ENCODE data around the gene TMEM126B. TPM values are rescaled to one million over a fixed set of nuclear protein-coding genes. Genes with fewer than 3 reads are reported as not detected.

TMEM126B gene
- total and polyA plus RNA-seq, 2 of the 13 experiments (the other 11 are each of a cell fraction or from before 2014, with no cell fraction given): 33.6 to 54.8 TPM

DNA sequence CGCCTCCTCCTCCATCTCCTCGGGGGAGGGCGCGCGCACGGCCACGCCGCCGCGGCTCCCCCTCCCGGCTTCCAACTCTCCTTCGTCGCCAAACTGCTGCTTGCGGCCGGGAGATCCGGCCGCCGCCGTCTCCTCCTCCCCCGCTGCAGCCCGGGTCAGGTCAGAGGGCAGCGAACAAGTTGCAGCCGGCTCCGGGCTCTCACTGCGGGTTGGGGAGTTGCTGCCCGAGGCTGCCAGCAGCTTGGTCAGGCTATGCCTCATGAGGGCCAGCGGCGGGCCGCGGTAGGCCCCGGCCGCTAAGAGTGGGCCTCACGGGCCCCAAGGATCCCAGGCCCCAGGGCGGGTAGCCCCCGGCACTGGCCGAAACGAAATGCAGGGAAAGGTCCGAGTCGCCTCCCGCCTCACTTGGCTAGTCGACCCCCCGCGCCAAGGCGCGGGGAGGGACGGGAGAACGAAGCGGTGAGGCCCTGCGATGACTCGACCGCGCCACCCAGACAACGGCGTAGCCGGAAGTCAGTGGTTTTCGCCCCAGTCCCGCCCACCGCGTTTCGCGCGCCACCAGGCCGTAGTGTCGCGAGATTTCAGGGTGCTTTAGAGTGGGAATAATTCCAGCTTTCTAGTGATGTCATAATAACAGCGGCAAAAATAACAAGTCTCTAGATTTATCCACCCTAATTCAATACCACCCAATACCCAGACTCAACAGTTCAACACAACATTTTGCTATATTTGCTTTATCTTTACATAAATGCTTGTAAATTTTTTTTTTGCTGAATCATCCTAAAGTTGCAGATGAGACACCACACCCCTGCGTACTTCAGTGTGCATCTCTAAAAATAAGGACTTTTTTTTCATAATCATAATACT lies 36.5 kb downstream of the TMEM126B start, which contains the start of gene CREBZF (continued):
- TF ChIP-seq, protein P1, sequence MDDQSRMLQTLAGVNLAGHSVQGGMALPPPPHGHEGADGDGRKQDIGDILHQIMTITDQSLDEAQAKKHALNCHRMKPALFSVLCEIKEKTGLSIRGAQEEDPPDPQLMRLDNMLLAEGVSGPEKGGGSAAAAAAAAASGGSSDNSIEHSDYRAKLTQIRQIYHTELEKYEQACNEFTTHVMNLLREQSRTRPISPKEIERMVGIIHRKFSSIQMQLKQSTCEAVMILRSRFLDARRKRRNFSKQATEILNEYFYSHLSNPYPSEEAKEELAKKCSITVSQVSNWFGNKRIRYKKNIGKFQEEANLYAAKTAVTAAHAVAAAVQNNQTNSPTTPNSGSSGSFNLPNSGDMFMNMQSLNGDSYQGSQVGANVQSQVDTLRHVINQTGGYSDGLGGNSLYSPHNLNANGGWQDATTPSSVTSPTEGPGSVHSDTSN (CRISPR knock-in tag; IDR thresholded peaks at IDR 0.05; ENCODE audit: borderline replicate concordance): peak; percentile 22; the same call in 1 of the 2 replicates
- TF ChIP-seq, protein P2, sequence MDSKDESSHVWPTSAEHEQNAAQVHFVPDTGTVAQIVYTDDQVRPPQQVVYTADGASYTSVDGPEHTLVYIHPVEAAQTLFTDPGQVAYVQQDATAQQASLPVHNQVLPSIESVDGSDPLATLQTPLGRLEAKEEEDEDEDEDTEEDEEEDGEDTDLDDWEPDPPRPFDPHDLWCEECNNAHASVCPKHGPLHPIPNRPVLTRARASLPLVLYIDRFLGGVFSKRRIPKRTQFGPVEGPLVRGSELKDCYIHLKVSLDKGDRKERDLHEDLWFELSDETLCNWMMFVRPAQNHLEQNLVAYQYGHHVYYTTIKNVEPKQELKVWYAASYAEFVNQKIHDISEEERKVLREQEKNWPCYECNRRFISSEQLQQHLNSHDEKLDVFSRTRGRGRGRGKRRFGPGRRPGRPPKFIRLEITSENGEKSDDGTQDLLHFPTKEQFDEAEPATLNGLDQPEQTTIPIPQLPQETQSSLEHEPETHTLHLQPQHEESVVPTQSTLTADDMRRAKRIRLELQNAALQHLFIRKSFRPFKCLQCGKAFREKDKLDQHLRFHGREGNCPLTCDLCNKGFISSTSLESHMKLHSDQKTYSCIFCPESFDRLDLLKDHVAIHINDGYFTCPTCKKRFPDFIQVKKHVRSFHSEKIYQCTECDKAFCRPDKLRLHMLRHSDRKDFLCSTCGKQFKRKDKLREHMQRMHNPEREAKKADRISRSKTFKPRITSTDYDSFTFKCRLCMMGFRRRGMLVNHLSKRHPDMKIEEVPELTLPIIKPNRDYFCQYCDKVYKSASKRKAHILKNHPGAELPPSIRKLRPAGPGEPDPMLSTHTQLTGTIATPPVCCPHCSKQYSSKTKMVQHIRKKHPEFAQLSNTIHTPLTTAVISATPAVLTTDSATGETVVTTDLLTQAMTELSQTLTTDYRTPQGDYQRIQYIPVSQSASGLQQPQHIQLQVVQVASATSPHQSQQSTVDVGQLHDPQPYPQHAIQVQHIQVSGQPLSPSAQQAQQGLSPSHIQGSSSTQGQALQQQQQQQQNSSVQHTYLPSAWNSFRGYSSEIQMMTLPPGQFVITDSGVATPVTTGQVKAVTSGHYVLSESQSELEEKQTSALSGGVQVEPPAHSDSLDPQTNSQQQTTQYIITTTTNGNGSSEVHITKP (CRISPR knock-in tag; IDR thresholded peaks at IDR 0.05; ENCODE audit: low read depth): no peak; the same call in 1 of the 2 replicates
- TF ChIP-seq ATRX (CRISPR knock-in tag; IDR thresholded peaks at IDR 0.05; ENCODE audit: borderline replicate concordance) (no peak), ZNF616 (CRISPR knock-in tag; IDR thresholded peaks at IDR 0.05; ENCODE audit: low read depth) (0 out of 2 replicates have a peak, but pooled peaks have one; percentile 30), HNRNPL (IDR thresholded peaks at IDR 0.05; ENCODE audit: low read depth, low read length) (peak; percentile 38; the same call in 1 of the 2 replicates), PHF21A (CRISPR knock-in tag; IDR thresholded peaks at IDR 0.05) (peak; percentile 37; the same call in 1 of the 2 replicates), SETDB1 (CRISPR knock-in tag; IDR thresholded peaks at IDR 0.05; ENCODE audit: borderline replicate concordance) (no peak), ONECUT2 (CRISPR knock-in tag; IDR thresholded peaks at IDR 0.05) (no peak), XRCC5 (optimal IDR thresholded peaks at IDR 0.05; ENCODE audit: low read length) (no peak), CEBPG (CRISPR knock-in tag; IDR thresholded peaks at IDR 0.05) (peak; percentile 10; the same call in 1 of the 2 replicates), ZNF598 (CRISPR knock-in tag; IDR thresholded peaks at IDR 0.05; ENCODE audit: borderline replicate concordance) (peak; percentile 70; the same call in 1 of the 2 replicates), ATAD3A (CRISPR knock-in tag; IDR thresholded peaks at IDR 0.05) (no peak), FOSL2 (CRISPR knock-in tag; IDR thresholded peaks at IDR 0.05) (peak; percentile 72), NR2F1 (CRISPR knock-in tag; IDR thresholded peaks at IDR 0.05) (peak in 1 of 2 experiments; percentile 43; a peak in 1 of 4 replicates), ZFX (CRISPR knock-in tag; IDR thresholded peaks at IDR 0.05; ENCODE audit: low read depth) (peak; percentile 100), ZBTB7A (CRISPR knock-in tag; IDR thresholded peaks at IDR 0.05) (peak; percentile 38; the same call in 1 of the 2 replicates)
- TF ChIP-seq, protein P3, sequence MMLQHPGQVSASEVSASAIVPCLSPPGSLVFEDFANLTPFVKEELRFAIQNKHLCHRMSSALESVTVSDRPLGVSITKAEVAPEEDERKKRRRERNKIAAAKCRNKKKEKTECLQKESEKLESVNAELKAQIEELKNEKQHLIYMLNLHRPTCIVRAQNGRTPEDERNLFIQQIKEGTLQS (CRISPR knock-in tag; IDR thresholded peaks at IDR 0.05): no peak
- TF ChIP-seq, protein P4, sequence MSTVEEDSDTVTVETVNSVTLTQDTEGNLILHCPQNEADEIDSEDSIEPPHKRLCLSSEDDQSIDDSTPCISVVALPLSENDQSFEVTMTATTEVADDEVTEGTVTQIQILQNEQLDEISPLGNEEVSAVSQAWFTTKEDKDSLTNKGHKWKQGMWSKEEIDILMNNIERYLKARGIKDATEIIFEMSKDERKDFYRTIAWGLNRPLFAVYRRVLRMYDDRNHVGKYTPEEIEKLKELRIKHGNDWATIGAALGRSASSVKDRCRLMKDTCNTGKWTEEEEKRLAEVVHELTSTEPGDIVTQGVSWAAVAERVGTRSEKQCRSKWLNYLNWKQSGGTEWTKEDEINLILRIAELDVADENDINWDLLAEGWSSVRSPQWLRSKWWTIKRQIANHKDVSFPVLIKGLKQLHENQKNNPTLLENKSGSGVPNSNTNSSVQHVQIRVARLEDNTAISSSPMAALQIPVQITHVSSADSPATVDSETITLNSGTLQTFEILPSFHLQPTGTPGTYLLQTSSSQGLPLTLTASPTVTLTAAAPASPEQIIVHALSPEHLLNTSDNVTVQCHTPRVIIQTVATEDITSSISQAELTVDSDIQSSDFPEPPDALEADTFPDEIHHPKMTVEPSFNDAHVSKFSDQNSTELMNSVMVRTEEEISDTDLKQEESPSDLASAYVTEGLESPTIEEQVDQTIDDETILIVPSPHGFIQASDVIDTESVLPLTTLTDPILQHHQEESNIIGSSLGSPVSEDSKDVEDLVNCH (CRISPR knock-in tag; IDR thresholded peaks at IDR 0.05): no peak
- TF ChIP-seq, protein P5, sequence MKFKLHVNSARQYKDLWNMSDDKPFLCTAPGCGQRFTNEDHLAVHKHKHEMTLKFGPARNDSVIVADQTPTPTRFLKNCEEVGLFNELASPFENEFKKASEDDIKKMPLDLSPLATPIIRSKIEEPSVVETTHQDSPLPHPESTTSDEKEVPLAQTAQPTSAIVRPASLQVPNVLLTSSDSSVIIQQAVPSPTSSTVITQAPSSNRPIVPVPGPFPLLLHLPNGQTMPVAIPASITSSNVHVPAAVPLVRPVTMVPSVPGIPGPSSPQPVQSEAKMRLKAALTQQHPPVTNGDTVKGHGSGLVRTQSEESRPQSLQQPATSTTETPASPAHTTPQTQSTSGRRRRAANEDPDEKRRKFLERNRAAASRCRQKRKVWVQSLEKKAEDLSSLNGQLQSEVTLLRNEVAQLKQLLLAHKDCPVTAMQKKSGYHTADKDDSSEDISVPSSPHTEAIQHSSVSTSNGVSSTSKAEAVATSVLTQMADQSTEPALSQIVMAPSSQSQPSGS (CRISPR knock-in tag; IDR thresholded peaks at IDR 0.05): peak; percentile 67; the same call in 1 of the 2 replicates
